B cell (primary cell): Measurements from ENCODE around the gene CREBBP.

Experiments
- CTCF ChIP-seq: fragments of 200-600 bp; IDR thresholded peaks from one replicate; pipeline ENCODE4 v1.8.0; 2022; ENCODE audit warnings: antibody characterized with exemption, mild to moderate bottlenecking
- EZH2 ChIP-seq: IDR thresholded peaks from 2 replicates; pipeline ENCODE4 v1.6.1; 2012; ENCODE audit warnings: borderline replicate concordance, low read depth, mild to moderate bottlenecking, moderate library complexity, low read length; ENCODE audit not compliant: insufficient read depth, poor library complexity, severe bottlenecking

GRCh38 chr16:3850544-3850899 lies 30.0 kb downstream of the CREBBP start:
- TF ChIP-seq CTCF = no peak
- TF ChIP-seq EZH2 = no peak
